Measurements from ENCODE around the gene GPR108. TPM values are rescaled to one million over a fixed set of nuclear protein-coding genes. Genes with fewer than 3 reads are reported as not detected.

GPR108 gene
- total RNA-seq, 1 experiment from 2014 or later: 60.0 TPM

- peak; percentile 11 for DNase-seq (ENCODE audit: extremely low read depth, low read depth)
Measured at GRCh38 chr19:6738787-6739389, 1.5 kb upstream of the GPR108 start.

- DNase-seq (ENCODE audit: extremely low read depth, low read depth): peak; percentile 85
Measured at GRCh38 chr19:6737873-6738786, 750 bp upstream of the GPR108 start.

- DNase-seq (ENCODE audit: extremely low read depth, low read depth): no peak
Measured at GRCh38 chr19:6736917-6737283, 480 bp downstream of the GPR108 start.

GRCh38 chr19:6736169-6736916 is 1.0 kb downstream of the GPR108 start:
- DNase-seq (ENCODE audit: extremely low read depth, low read depth): peak; percentile 74

- DNase-seq (ENCODE audit: extremely low read depth, low read depth): no peak
Measured at GRCh38 chr19:6735181-6735911, 2.0 kb downstream of the GPR108 start.

GRCh38 chr19:6734096-6734696 is 3.2 kb downstream of the GPR108 start:
- no peak for DNase-seq (ENCODE audit: extremely low read depth, low read depth)

- no peak for DNase-seq (ENCODE audit: extremely low read depth, low read depth)
Measured at GRCh38 chr19:6733338-6734095, 3.9 kb downstream of the GPR108 start.

GRCh38 chr19:6732803-6733337 is 4.5 kb downstream of the GPR108 start:
- DNase-seq (ENCODE audit: extremely low read depth, low read depth): no peak

GRCh38 chr19:6731822-6732221 is 5.6 kb downstream of the GPR108 start:
- DNase-seq (ENCODE audit: extremely low read depth, low read depth): no peak

- DNase-seq (ENCODE audit: extremely low read depth, low read depth): no peak
Measured at GRCh38 chr19:6730941-6731670, 6.3 kb downstream of the GPR108 start.

GRCh38 chr19:6730153-6730804 is 7.1 kb downstream of the GPR108 start:
- no peak for DNase-seq (ENCODE audit: extremely low read depth, low read depth)

- no peak for DNase-seq (ENCODE audit: extremely low read depth, low read depth)
Measured at GRCh38 chr19:6729573-6730152, 7.7 kb downstream of the GPR108 start.

GRCh38 chr19:6728346-6728745 is 9.0 kb downstream of the GPR108 start:
- no peak for DNase-seq (ENCODE audit: extremely low read depth, low read depth)

- no peak for DNase-seq (ENCODE audit: extremely low read depth, low read depth)
Measured at GRCh38 chr19:6725513-6726231, 11.7 kb downstream of the GPR108 start.

GRCh38 chr19:6724631-6725492 is 12.5 kb downstream of the GPR108 start:
- no peak for DNase-seq (ENCODE audit: extremely low read depth, low read depth)

- no peak for DNase-seq (ENCODE audit: extremely low read depth, low read depth)
Measured at GRCh38 chr19:6723738-6724137, 13.6 kb downstream of the GPR108 start.
